RWPE2 (cell line): ENCODE data around the gene SKA1.
"Not testable (repeated sequence)": the region's sequence is repeated elsewhere in the genome, so short reads cannot be mapped to it uniquely, and the experiment has no call there.

Experiments used
- ATAC-seq: fragments of 200-7000 bp; cut with Tn5 transposase; 3 replicates; pipeline ENCODE4 v1.9.1; 2021; ENCODE audit warnings: low read depth
- DNase-seq: peaks from one replicate; pipeline ENCODE4 v3.0.0-alpha.2; 2020; ENCODE audit warnings: low spot score
- H3K27ac ChIP-seq: fragments of 450-650 bp; 2 replicates; pipeline ENCODE4 v1.5.1; 2017; ENCODE audit warnings: mild to moderate bottlenecking; ENCODE audit not compliant: poor library complexity, severe bottlenecking
- H3K27me3 ChIP-seq: fragments of 250-450 bp; sonication (Bioruptor Pico); 2 replicates; pipeline ENCODE4 v1.5.1; 2021; ENCODE audit warnings: mild to moderate bottlenecking, moderate library complexity; ENCODE audit not compliant: insufficient read depth, poor library complexity, severe bottlenecking
- H3K36me3 ChIP-seq: fragments of 250-450 bp; sonication (Bioruptor Pico); 2 replicates; pipeline ENCODE4 v1.5.1; 2020; ENCODE audit warnings: low read depth, mild to moderate bottlenecking, moderate library complexity
- H3K4me1 ChIP-seq: fragments of 250-450 bp; sonication (Bioruptor Pico); 2 replicates; pipeline ENCODE4 v1.5.1; 2021; ENCODE audit warnings: mild to moderate bottlenecking, moderate library complexity; ENCODE audit not compliant: insufficient read depth, poor library complexity, severe bottlenecking
- H3K4me3 ChIP-seq: fragments of 250-450 bp; sonication (Bioruptor Pico); 2 replicates; pipeline ENCODE4 v1.5.1; 2021; ENCODE audit warnings: mild to moderate bottlenecking, moderate library complexity; ENCODE audit not compliant: severe bottlenecking
- H3K9me3 ChIP-seq: fragments of 250-450 bp; sonication (Bioruptor Pico); 2 replicates; pipeline ENCODE4 v1.5.1; 2021; ENCODE audit warnings: mild to moderate bottlenecking, moderate library complexity; ENCODE audit not compliant: severe bottlenecking
- CTCF ChIP-seq: fragments of 450-650 bp; IDR thresholded peaks from one replicate; pipeline ENCODE4 v1.5.1; 2017; ENCODE audit warnings: mild to moderate bottlenecking, moderate library complexity; ENCODE audit not compliant: poor library complexity, severe bottlenecking

SKA1 gene

GRCh38 chr18:50427896-50428295 is 53.0 kb downstream of the SKA1 start:
- no peak for DNase-seq

GRCh38 chr18:50428531-50429206 is 53.8 kb downstream of the SKA1 start:
- no peaks in the 10 kb centered on the region for H3K9me3 ChIP-seq

More at GRCh38 chr18:50427896-50428295, 53.0 kb downstream of the SKA1 start:
- Histone ChIP-seq H3K4me1 (no peaks in the 10 kb centered on the region), H3K27me3 (no peaks in the 10 kb centered on the region), H3K9me3 (no peaks in the 10 kb centered on the region), H3K36me3 (no peaks in the 10 kb centered on the region), H3K4me3 (no peak overlapping the region), H3K27ac (no peak overlapping the region)
- TF ChIP-seq CTCF = no peak
- ATAC-seq = no peak

GRCh38 chr18:50429207-50429948 is 54.5 kb downstream of the SKA1 start:
- H3K27me3 ChIP-seq = no peaks in the 10 kb centered on the region
- no peaks in the 10 kb centered on the region for H3K4me1 ChIP-seq
- no peaks in the 10 kb centered on the region for H3K36me3 ChIP-seq
- no peak overlapping the region for H3K27ac ChIP-seq
- ATAC-seq = 0 out of 3 replicates have a peak, but pooled peaks have one; percentile 23
- TF ChIP-seq CTCF = peak; percentile 69
- DNase-seq = no peak
- no peaks in the 10 kb centered on the region for H3K9me3 ChIP-seq
- no peak overlapping the region for H3K4me3 ChIP-seq

More at GRCh38 chr18:50428531-50429206, 53.8 kb downstream of the SKA1 start:
- no peaks in the 10 kb centered on the region for H3K36me3 ChIP-seq
- no peak overlapping the region for H3K4me3 ChIP-seq
- H3K27me3 ChIP-seq = no peaks in the 10 kb centered on the region
- no peak for TF ChIP-seq CTCF
- no peak overlapping the region for H3K27ac ChIP-seq
- ATAC-seq (no peak), DNase-seq (no peak)
- no peaks in the 10 kb centered on the region for H3K4me1 ChIP-seq

- no peaks in the 10 kb centered on the region for H3K9me3 ChIP-seq
- no peak for TF ChIP-seq CTCF
- H3K27me3 ChIP-seq = no peaks in the 10 kb centered on the region
- H3K4me3 ChIP-seq = no peak overlapping the region
- DNase-seq = no peak
- ATAC-seq = peak; percentile 53; the same call in 1 of the 3 replicates
- no peak overlapping the region for H3K27ac ChIP-seq
- H3K4me1 ChIP-seq = no peaks in the 10 kb centered on the region
- H3K36me3 ChIP-seq = no peaks in the 10 kb centered on the region
Observed at GRCh38 chr18:50432915-50433314, 58.1 kb downstream of the SKA1 start.

GRCh38 chr18:50436742-50437141 is 61.9 kb downstream of the SKA1 start:
- DNase-seq, H3K4me1 ChIP-seq, H3K27me3 ChIP-seq, H3K4me3 ChIP-seq, ATAC-seq, H3K36me3 ChIP-seq, H3K9me3 ChIP-seq, H3K27ac ChIP-seq: not testable (repeated sequence)
